ENCODE results near the gene CUX1. TPM values are rescaled to one million over a fixed set of nuclear protein-coding genes. Genes with fewer than 3 reads are reported as not detected.

Gene CUX1
- total RNA-seq, 2 experiments from 2014 or later, result 20.2 to 20.4 TPM

DNA sequence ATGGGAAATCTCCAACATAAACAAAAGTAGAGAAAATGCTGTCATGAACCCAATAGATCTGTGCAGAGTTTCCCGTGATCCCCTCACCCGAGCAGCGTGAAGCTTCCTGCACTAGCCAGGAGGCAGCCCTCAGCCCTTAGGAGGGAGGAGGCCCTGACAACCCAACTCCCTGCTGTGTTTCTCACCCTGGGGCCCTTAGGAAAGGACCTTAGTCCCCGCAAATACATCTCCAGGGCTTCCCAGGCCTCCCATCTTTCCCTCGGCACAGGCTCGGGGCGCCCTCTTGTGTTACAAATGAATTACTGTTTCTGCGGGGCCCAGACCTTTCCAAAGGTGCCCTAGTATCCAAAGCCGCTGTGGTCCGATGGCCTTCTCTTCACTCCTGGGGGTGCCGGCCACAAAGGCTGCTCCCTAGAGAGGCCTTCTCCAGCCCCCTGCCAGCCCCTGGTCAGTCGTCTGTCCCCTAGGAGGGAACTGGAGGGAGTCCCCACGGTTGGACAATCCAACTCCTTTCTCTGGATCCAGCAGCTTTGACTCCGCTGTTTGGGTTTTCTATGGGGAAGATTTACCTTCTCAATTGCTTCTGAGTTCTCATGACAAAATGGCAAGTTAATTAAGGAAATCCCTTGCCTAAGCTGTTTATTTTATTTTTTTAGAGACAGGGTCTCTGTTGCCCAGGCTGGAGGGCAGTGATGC lies 419.3 kb downstream of the CUX1 start:
- ChIA-PET POLR2A (no interaction called here), CTCF (interaction anchor here (0.6 to 2.1 kb wide), 14 partner anchors 19 to 724 kb away, joined by 3 to 10 read pairs (median 4); no protein-coding TSS in a partner anchor)
- Mint-ChIP-seq H3K27ac (no peak overlapping the region), H3K36me3 (ENCODE audit: low read depth) (no peaks in the 10 kb centered on the region), H3K9me3 (no peaks in the 10 kb centered on the region), H3K4me1 (ENCODE audit: low read depth) (no peaks in the 10 kb centered on the region), H3K4me3 (no peak overlapping the region), H3K27me3 (no peaks in the 10 kb centered on the region)
- DNase-seq (peak; percentile 65), ATAC-seq (peak; percentile 73)
- intact Hi-C loops (cut with micrococcal nuclease), result loop anchor here (10.0 kb wide), 2 partner anchors 552 to 632 kb away; no protein-coding TSS in a partner anchor
- TF ChIP-seq, protein P1, sequence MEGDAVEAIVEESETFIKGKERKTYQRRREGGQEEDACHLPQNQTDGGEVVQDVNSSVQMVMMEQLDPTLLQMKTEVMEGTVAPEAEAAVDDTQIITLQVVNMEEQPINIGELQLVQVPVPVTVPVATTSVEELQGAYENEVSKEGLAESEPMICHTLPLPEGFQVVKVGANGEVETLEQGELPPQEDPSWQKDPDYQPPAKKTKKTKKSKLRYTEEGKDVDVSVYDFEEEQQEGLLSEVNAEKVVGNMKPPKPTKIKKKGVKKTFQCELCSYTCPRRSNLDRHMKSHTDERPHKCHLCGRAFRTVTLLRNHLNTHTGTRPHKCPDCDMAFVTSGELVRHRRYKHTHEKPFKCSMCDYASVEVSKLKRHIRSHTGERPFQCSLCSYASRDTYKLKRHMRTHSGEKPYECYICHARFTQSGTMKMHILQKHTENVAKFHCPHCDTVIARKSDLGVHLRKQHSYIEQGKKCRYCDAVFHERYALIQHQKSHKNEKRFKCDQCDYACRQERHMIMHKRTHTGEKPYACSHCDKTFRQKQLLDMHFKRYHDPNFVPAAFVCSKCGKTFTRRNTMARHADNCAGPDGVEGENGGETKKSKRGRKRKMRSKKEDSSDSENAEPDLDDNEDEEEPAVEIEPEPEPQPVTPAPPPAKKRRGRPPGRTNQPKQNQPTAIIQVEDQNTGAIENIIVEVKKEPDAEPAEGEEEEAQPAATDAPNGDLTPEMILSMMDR (IDR thresholded peaks at IDR 0.05), result peak; percentile 82

DNA sequence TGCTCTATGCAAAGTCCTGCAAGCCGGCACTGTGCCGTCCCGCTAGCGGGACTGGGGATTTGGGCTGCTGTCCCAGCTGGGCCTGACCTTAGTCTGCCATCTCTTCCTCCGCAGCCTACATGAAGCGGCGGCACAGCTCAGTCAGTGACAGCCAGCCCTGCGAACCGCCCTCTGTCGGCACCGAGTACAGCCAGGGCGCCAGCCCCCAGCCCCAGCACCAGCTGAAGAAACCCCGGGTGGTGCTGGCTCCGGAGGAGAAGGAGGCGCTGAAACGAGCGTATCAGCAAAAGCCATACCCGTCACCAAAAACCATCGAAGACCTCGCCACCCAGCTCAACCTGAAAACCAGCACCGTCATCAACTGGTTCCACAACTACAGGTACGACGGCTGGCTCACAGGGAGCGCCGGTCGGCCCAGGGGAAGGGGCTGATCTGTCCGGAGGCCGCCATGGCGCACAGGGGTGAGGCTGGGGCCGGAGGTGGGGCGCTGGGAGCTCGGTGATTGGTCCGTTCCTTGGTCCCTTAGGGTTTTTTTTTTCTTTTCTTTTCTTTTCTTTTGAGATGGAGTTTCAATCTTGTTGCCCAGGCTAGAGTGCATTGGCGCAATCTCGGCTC lies 421.9 kb downstream of the CUX1 start:
- ChIA-PET CTCF (no interaction called here), POLR2A (no interaction called here)
- Mint-ChIP-seq H3K9me3 (no peaks in the 10 kb centered on the region), H3K4me3 (no peak overlapping the region), H3K27me3 (no peaks in the 10 kb centered on the region), H3K27ac (no peak overlapping the region), H3K36me3 (ENCODE audit: low read depth) (no peaks in the 10 kb centered on the region), H3K4me1 (ENCODE audit: low read depth) (no peaks in the 10 kb centered on the region)
- ATAC-seq (no peak), DNase-seq (no peak)
- intact Hi-C loops (cut with micrococcal nuclease), result loop anchor here (10.0 kb wide), 2 partner anchors 555 to 635 kb away; no protein-coding TSS in a partner anchor
- TF ChIP-seq, protein P1 (IDR thresholded peaks at IDR 0.05), result no peak

DNA sequence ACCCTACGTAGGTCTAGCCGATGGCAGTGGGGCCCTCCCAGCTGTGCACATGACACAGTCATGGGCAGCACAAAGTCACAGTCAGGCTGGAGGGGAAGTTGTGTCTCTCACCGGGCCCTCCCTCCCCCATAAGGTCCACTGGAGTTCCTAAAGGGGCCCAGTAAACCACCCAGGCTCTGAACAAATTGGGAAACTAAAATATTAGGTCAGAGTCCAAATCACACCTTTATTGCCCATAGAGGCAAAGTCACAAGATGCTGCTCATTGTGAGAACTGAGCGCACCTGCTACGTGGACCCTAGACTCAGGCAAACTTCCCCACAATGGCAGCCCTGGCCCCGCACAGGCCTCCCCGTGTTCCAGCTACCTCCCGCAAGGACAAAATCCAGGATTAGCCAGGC lies 424.0 kb downstream of the CUX1 start:
- H3K4me1 Mint-ChIP-seq (ENCODE audit: low read depth), result no peaks in the 10 kb centered on the region
- H3K9me3 Mint-ChIP-seq, result no peaks in the 10 kb centered on the region
- H3K36me3 Mint-ChIP-seq (ENCODE audit: low read depth), result no peaks in the 10 kb centered on the region
- ATAC-seq (no peak), DNase-seq (no peak)
- no peaks in the 10 kb centered on the region for H3K27me3 Mint-ChIP-seq
- no peak overlapping the region for H3K4me3 Mint-ChIP-seq
- intact Hi-C loops (cut with micrococcal nuclease), result no loop called here
- ChIA-PET POLR2A (no interaction called here), CTCF (no interaction called here)
- TF ChIP-seq, protein P1 (IDR thresholded peaks at IDR 0.05), result no peak
- no peak overlapping the region for H3K27ac Mint-ChIP-seq

DNA sequence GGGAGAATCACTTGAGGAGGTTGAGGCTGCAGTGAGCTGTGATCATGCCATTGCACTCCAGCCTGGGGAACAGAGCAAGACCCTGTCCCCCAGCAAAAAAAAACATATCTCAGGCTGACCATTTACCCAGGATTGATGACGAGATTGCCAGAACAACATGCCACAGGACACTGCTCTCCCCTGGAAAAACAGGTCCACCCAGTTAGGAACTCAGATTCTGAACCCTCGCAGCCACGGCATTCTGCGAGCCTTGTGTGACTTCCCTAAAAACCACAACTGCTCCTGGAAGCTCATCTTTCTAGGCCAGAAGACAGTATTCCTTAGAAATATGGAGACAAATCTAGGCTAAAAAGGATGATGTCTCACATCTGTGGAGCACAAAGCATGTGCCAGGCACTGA lies 427.2 kb downstream of the CUX1 start:
- H3K36me3 Mint-ChIP-seq (ENCODE audit: low read depth), result peaks cover 1% of the 10 kb centered on the region
- H3K27ac Mint-ChIP-seq, result no peak overlapping the region
- H3K4me1 Mint-ChIP-seq (ENCODE audit: low read depth), result no peaks in the 10 kb centered on the region
- no peaks in the 10 kb centered on the region for H3K9me3 Mint-ChIP-seq
- no peak for DNase-seq
- TF ChIP-seq, protein P1 (IDR thresholded peaks at IDR 0.05), result no peak
- ChIA-PET CTCF (no interaction called here), POLR2A (interaction anchor here (0.6 kb wide), 1 partner anchor 13 kb away, joined by 3 read pairs; no protein-coding TSS in a partner anchor)
- intact Hi-C loops (cut with micrococcal nuclease), result no loop called here
- H3K4me3 Mint-ChIP-seq, result no peak overlapping the region
- ATAC-seq, result no peak
- H3K27me3 Mint-ChIP-seq, result no peaks in the 10 kb centered on the region

DNA sequence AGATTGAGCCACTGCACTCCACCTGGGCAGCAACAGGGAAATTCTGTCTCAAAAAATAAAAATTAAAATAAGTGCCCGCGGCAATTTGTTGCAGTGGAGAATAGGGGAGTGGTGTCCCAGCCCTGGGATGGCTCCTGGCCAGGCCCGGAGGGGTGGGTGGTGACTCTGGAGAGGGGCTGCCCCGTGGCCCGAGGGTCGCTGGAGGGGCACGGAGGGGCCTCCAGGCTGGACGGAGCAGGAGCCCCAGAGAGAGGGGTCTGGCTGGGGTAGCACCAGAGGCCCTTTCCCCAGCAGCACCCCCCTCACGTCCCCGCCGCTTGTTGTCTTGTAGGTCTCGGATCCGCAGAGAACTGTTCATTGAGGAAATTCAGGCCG lies 430.6 kb downstream of the CUX1 start:
- no peak for ATAC-seq
- TF ChIP-seq, protein P1 (IDR thresholded peaks at IDR 0.05), result no peak
- Mint-ChIP-seq H3K27ac (no peak overlapping the region), H3K27me3 (no peaks in the 10 kb centered on the region), H3K36me3 (ENCODE audit: low read depth) (peaks cover 4% of the 10 kb centered on the region), H3K9me3 (no peaks in the 10 kb centered on the region), H3K4me1 (ENCODE audit: low read depth) (no peaks in the 10 kb centered on the region), H3K4me3 (no peak overlapping the region)
- intact Hi-C loops (cut with micrococcal nuclease), result no loop called here
- DNase-seq, result no peak
- CTCF ChIA-PET, result no interaction called here
- POLR2A ChIA-PET, result no interaction called here

Data from activated CD8-positive, alpha-beta T cell treated with anti-CD3 and anti-CD28 coated beads for 36 hours (primary cell).